ENCODE measurements around the gene CYP11A1.

Gene CYP11A1

GRCh38 chr15:74376825-74377581, 9.6 kb upstream of the CYP11A1 start:
- H3K27me3 Mint-ChIP-seq, result no peaks in the 10 kb centered on the region
- H3K4me1 Mint-ChIP-seq (ENCODE audit: low read depth), result peaks cover 52% of the 10 kb centered on the region
- H3K27ac Mint-ChIP-seq, result no peak overlapping the region
- H3K9me3 Mint-ChIP-seq (ENCODE audit: low read depth), result no peaks in the 10 kb centered on the region
- H3K36me3 Mint-ChIP-seq, result no peaks in the 10 kb centered on the region
- no peak overlapping the region for H3K4me3 Mint-ChIP-seq

GRCh38 chr15:74376226-74376625, 8.8 kb upstream of the CYP11A1 start:
- H3K27ac Mint-ChIP-seq, result no peak overlapping the region
- peaks cover 47% of the 10 kb centered on the region for H3K4me1 Mint-ChIP-seq (ENCODE audit: low read depth)
- H3K27me3 Mint-ChIP-seq, result no peaks in the 10 kb centered on the region
- H3K4me3 Mint-ChIP-seq, result no peak overlapping the region
- H3K36me3 Mint-ChIP-seq, result no peaks in the 10 kb centered on the region
- no peaks in the 10 kb centered on the region for H3K9me3 Mint-ChIP-seq (ENCODE audit: low read depth)

- Mint-ChIP-seq H3K27me3 (no peaks in the 10 kb centered on the region), H3K27ac (no peak overlapping the region), H3K36me3 (no peaks in the 10 kb centered on the region), H3K4me1 (ENCODE audit: low read depth) (peaks cover 38% of the 10 kb centered on the region), H3K9me3 (ENCODE audit: low read depth) (no peaks in the 10 kb centered on the region), H3K4me3 (peak overlapping the region; percentile 82)
Measured at GRCh38 chr15:74375303-74375693, 7.9 kb upstream of the CYP11A1 start.

GRCh38 chr15:74374648-74375302, 7.3 kb upstream of the CYP11A1 start:
- Mint-ChIP-seq H3K27me3 (peaks cover 3% of the 10 kb centered on the region), H3K4me1 (ENCODE audit: low read depth) (peaks cover 37% of the 10 kb centered on the region), H3K27ac (no peak overlapping the region), H3K36me3 (no peaks in the 10 kb centered on the region), H3K4me3 (peak overlapping the region; percentile 82), H3K9me3 (ENCODE audit: low read depth) (no peaks in the 10 kb centered on the region)

GRCh38 chr15:74373731-74374647, 6.5 kb upstream of the CYP11A1 start:
- Mint-ChIP-seq H3K27me3 (peaks cover 5% of the 10 kb centered on the region), H3K4me1 (ENCODE audit: low read depth) (peaks cover 31% of the 10 kb centered on the region), H3K9me3 (ENCODE audit: low read depth) (no peaks in the 10 kb centered on the region), H3K27ac (peak overlapping the region; percentile 58), H3K4me3 (peak overlapping the region; percentile 82), H3K36me3 (no peaks in the 10 kb centered on the region)

- peak overlapping the region; percentile 82 for H3K4me3 Mint-ChIP-seq
- no peak overlapping the region for H3K27ac Mint-ChIP-seq
- peaks cover 6% of the 10 kb centered on the region for H3K27me3 Mint-ChIP-seq
- H3K4me1 Mint-ChIP-seq (ENCODE audit: low read depth), result peaks cover 23% of the 10 kb centered on the region
- H3K36me3 Mint-ChIP-seq, result no peaks in the 10 kb centered on the region
- H3K9me3 Mint-ChIP-seq (ENCODE audit: low read depth), result no peaks in the 10 kb centered on the region
Measured at GRCh38 chr15:74373056-74373650, 5.7 kb upstream of the CYP11A1 start.

- Mint-ChIP-seq H3K27ac (no peak overlapping the region), H3K27me3 (peaks cover 6% of the 10 kb centered on the region), H3K36me3 (no peaks in the 10 kb centered on the region), H3K4me3 (no peak overlapping the region), H3K4me1 (ENCODE audit: low read depth) (peaks cover 13% of the 10 kb centered on the region), H3K9me3 (ENCODE audit: low read depth) (no peaks in the 10 kb centered on the region)
Measured at GRCh38 chr15:74370471-74370870, 3.0 kb upstream of the CYP11A1 start.

- Mint-ChIP-seq H3K27me3 (peaks cover 6% of the 10 kb centered on the region), H3K36me3 (no peaks in the 10 kb centered on the region), H3K4me1 (ENCODE audit: low read depth) (peaks cover 10% of the 10 kb centered on the region), H3K4me3 (no peak overlapping the region), H3K9me3 (ENCODE audit: low read depth) (no peaks in the 10 kb centered on the region), H3K27ac (no peak overlapping the region)
Measured at GRCh38 chr15:74369756-74370155, 2.3 kb upstream of the CYP11A1 start.

GRCh38 chr15:74369084-74369745, 1.8 kb upstream of the CYP11A1 start:
- Mint-ChIP-seq H3K4me3 (no peak overlapping the region), H3K9me3 (ENCODE audit: low read depth) (no peaks in the 10 kb centered on the region), H3K36me3 (no peaks in the 10 kb centered on the region), H3K4me1 (ENCODE audit: low read depth) (peaks cover 5% of the 10 kb centered on the region), H3K27me3 (peaks cover 6% of the 10 kb centered on the region), H3K27ac (no peak overlapping the region)

GRCh38 chr15:74368121-74368520, 675 bp upstream of the CYP11A1 start:
- H3K27ac Mint-ChIP-seq, result no peak overlapping the region
- H3K27me3 Mint-ChIP-seq, result peaks cover 6% of the 10 kb centered on the region
- no peaks in the 10 kb centered on the region for H3K36me3 Mint-ChIP-seq
- peaks cover 3% of the 10 kb centered on the region for H3K4me1 Mint-ChIP-seq (ENCODE audit: low read depth)
- H3K9me3 Mint-ChIP-seq (ENCODE audit: low read depth), result no peaks in the 10 kb centered on the region
- no peak overlapping the region for H3K4me3 Mint-ChIP-seq

- Mint-ChIP-seq H3K36me3 (no peaks in the 10 kb centered on the region), H3K9me3 (ENCODE audit: low read depth) (no peaks in the 10 kb centered on the region), H3K4me1 (ENCODE audit: low read depth) (peaks cover 3% of the 10 kb centered on the region), H3K27me3 (peaks cover 6% of the 10 kb centered on the region), H3K4me3 (peak overlapping the region; percentile 75), H3K27ac (no peak overlapping the region)
Measured at GRCh38 chr15:74365598-74366445, 1.6 kb downstream of the CYP11A1 start.

GRCh38 chr15:74364936-74365597, 2.4 kb downstream of the CYP11A1 start:
- H3K36me3 Mint-ChIP-seq, result no peaks in the 10 kb centered on the region
- no peak overlapping the region for H3K27ac Mint-ChIP-seq
- peaks cover 4% of the 10 kb centered on the region for H3K27me3 Mint-ChIP-seq
- peaks cover 3% of the 10 kb centered on the region for H3K4me1 Mint-ChIP-seq (ENCODE audit: low read depth)
- H3K4me3 Mint-ChIP-seq, result peak overlapping the region; percentile 75
- no peaks in the 10 kb centered on the region for H3K9me3 Mint-ChIP-seq (ENCODE audit: low read depth)

GRCh38 chr15:74362482-74362881, 5.0 kb downstream of the CYP11A1 start:
- H3K27ac Mint-ChIP-seq, result no peak overlapping the region
- no peak overlapping the region for H3K4me3 Mint-ChIP-seq
- H3K4me1 Mint-ChIP-seq (ENCODE audit: low read depth), result peaks cover 3% of the 10 kb centered on the region
- no peaks in the 10 kb centered on the region for H3K36me3 Mint-ChIP-seq
- no peaks in the 10 kb centered on the region for H3K27me3 Mint-ChIP-seq
- H3K9me3 Mint-ChIP-seq (ENCODE audit: low read depth), result no peaks in the 10 kb centered on the region

All from activated naive CD8-positive, alpha-beta T cell (primary cell).